ENCODE measurements around the gene VKORC1L1. TPM values are rescaled to one million over a fixed set of nuclear protein-coding genes. Genes with fewer than 3 reads are reported as not detected.
"Not testable (repeated sequence)": the region's sequence is repeated elsewhere in the genome, so short reads cannot be mapped to it uniquely, and the experiment has no call there.

VKORC1L1 gene
- total RNA-seq, 1 experiment from 2014 or later = 23.6 TPM

DNA sequence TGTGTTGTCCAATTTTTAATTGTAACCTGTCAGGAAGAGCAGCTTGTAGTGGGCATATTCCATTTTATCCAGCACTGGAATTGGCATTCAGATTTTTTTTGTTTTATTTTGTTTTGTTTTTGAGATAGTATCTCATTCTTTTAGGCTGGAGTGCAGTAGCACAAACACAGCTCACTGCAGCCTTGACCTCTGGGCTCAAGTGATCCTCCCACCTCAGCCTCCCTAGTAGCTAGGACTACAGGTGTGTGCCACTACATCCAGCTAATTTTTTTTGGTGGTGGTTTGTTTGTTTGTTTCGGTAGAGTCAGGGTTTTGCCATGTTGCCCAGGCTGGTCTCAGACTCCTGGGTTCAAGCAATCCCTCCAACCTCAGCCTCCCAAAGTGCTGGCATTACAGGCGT is 64.4 kb downstream of the VKORC1L1 start:
- Histone ChIP-seq H4K20me1 (ENCODE audit: insufficient read depth, low read depth, low read length) (no peaks in the 10 kb centered on the region), H3K4me3 (ENCODE audit: low read length) (no peak overlapping the region), H3K79me2 (ENCODE audit: low read length) (peaks cover 96% of the 10 kb centered on the region), H2AFZ (ENCODE audit: low read length) (no peak overlapping the region), H3K9me3 (ENCODE audit: low read length) (no peaks in the 10 kb centered on the region), H3K9me2 (replicated peaks; ENCODE audit: insufficient read depth, low read length) (no peaks in the 10 kb centered on the region), H3K36me3 (ENCODE audit: insufficient read depth, low read length) (peaks cover 8% of the 10 kb centered on the region; the same call in 1 of the 2 replicates), H3K4me1 (ENCODE audit: low read length) (peaks cover 17% of the 10 kb centered on the region), H3K9ac (ENCODE audit: low read length) (no peak overlapping the region), H3K27me3 (ENCODE audit: low read length) (no peaks in the 10 kb centered on the region), H3K4me2 (ENCODE audit: low read depth, low read length, poor library complexity, severe bottlenecking) (no peak overlapping the region), H3K27ac (ENCODE audit: low read length) (no peak overlapping the region)
- no peak for DNase-seq

DNA sequence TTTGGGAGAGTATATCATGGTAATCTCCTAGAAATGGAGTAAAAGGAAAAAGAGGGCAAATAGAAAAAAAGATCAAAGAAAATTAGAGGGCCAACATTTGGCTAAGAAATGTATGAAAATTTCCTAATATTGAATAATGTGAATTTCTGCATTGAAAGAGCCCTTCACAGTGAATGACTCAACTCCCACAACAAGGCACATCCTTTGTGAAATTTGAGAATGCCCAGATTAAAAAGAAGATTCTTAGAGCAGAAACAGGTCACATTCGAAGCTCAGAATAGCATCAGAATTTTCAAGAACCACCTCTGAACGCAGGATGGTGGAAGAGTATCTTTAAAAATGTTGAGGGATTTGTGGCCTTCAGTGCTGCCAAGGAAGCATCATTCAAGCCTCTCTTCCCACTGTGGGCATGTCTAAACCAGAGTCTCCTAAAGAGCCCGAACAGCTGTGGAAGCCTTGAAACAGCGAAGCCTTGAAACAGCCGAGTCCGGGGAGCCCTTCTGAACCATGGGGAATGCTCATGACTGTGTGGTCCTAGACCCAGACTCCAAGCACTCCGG is 65.5 kb downstream of the VKORC1L1 start:
- Histone ChIP-seq H3K4me2 (ENCODE audit: low read depth, low read length, poor library complexity, severe bottlenecking) (no peak overlapping the region), H3K27ac (ENCODE audit: low read length) (no peak overlapping the region), H3K36me3 (ENCODE audit: insufficient read depth, low read length) (peaks cover 8% of the 10 kb centered on the region; the same call in 1 of the 2 replicates), H3K4me1 (ENCODE audit: low read length) (peaks cover 19% of the 10 kb centered on the region), H4K20me1 (ENCODE audit: insufficient read depth, low read depth, low read length) (no peaks in the 10 kb centered on the region), H3K9ac (ENCODE audit: low read length) (no peak overlapping the region), H2AFZ (ENCODE audit: low read length) (no peak overlapping the region), H3K79me2 (ENCODE audit: low read length) (peaks cover 87% of the 10 kb centered on the region), H3K9me2 (replicated peaks; ENCODE audit: insufficient read depth, low read length) (no peaks in the 10 kb centered on the region), H3K27me3 (ENCODE audit: low read length) (no peaks in the 10 kb centered on the region), H3K4me3 (ENCODE audit: low read length) (no peak overlapping the region), H3K9me3 (ENCODE audit: low read length) (no peaks in the 10 kb centered on the region)
- no peak for DNase-seq

DNA sequence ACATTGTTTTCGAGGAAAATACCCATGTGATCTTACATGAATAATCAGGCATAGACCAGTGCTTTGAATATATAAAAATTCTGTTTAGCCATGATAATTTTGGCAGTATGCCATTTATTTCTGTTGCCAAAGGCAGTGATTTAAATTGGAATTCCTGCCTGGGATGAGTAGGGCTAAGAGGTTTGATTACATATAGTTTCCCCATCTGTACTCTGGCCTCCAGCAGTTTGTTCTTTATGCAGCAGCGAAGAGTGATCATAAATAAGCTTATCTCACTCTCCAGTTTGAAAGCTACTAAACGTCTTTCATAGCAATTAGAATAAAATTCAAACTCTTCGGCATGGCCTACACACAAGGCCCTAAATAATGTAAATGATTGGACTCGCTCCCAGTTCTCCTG is 72.9 kb downstream of the VKORC1L1 start:
- not testable (repeated sequence) for H3K9ac ChIP-seq (ENCODE audit: low read length); H3K9me3 ChIP-seq (ENCODE audit: low read length); H3K9me2 ChIP-seq (replicated peaks; ENCODE audit: insufficient read depth, low read length); H4K20me1 ChIP-seq (ENCODE audit: insufficient read depth, low read depth, low read length); H3K4me2 ChIP-seq (ENCODE audit: low read depth, low read length, poor library complexity, severe bottlenecking); H3K27ac ChIP-seq (ENCODE audit: low read length); H3K4me3 ChIP-seq (ENCODE audit: low read length); H3K27me3 ChIP-seq (ENCODE audit: low read length); H3K36me3 ChIP-seq (ENCODE audit: insufficient read depth, low read length); DNase-seq; H2AFZ ChIP-seq (ENCODE audit: low read length)
- Histone ChIP-seq H3K79me2 (ENCODE audit: low read length) (peaks cover 45% of the 10 kb centered on the region), H3K4me1 (ENCODE audit: low read length) (peaks cover 10% of the 10 kb centered on the region)

DNA sequence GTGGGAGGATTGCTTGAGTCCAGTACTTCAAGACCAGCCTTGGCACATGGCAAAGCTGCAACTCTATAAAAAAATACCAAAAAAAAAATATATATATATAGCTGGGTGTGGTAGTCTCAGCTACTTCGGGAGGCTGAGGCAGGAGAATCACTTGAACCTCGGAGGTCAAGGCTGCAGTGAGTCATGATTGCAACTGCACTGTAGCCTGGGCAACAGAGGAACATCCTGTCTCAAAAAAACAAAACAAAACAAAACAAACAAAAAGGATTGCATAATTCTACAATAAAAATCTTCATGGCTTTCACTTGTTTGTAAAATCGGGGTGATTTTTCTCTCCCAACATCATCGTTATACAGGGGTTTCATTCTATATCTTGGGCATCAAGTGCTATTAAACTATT is 74.0 kb downstream of the VKORC1L1 start:
- Histone ChIP-seq H3K9me3 (ENCODE audit: low read length) (no peaks in the 10 kb centered on the region), H2AFZ (ENCODE audit: low read length) (no peak overlapping the region), H3K4me3 (ENCODE audit: low read length) (no peak overlapping the region), H3K4me2 (ENCODE audit: low read depth, low read length, poor library complexity, severe bottlenecking) (no peak overlapping the region), H4K20me1 (ENCODE audit: insufficient read depth, low read depth, low read length) (no peaks in the 10 kb centered on the region), H3K9ac (ENCODE audit: low read length) (no peak overlapping the region), H3K4me1 (ENCODE audit: low read length) (peaks cover 6% of the 10 kb centered on the region), H3K36me3 (ENCODE audit: insufficient read depth, low read length) (no peaks in the 10 kb centered on the region), H3K27ac (ENCODE audit: low read length) (no peak overlapping the region), H3K9me2 (replicated peaks; ENCODE audit: insufficient read depth, low read length) (no peaks in the 10 kb centered on the region), H3K27me3 (ENCODE audit: low read length) (no peaks in the 10 kb centered on the region), H3K79me2 (ENCODE audit: low read length) (peaks cover 38% of the 10 kb centered on the region)
- DNase-seq = no peak

DNA sequence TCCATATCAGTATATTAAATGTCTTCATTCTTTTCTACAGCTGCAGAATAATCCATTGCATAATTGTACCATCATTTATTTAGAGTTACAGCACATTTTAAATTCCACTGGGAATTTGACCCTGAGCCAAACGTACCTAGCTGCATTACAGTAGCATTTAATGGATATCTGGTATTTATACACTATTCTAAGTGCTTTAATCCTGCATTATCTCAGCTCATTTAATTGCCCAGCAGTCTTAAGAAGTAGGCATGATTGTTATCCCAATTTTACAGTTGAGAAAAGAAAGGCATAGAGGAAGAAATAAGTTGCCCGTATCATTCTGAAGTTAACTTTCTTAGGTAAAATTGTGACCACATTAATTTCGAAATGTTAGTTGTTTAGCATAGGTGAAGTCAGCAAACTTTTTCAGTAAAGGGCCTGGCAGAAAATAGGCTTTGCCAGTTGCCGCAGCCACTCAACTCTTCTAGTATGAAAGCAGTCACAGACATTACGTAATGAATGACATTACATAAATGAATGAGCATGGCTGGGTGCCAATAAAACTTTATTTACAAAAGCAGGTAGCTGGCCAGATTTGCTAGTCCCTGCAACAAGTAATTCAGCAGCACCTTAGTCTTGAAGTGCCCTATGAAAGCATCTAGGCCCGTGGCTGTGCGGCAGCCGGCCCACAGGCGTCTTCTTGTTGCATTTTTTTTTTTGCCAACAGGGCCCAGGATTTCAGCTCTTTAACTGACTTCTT is 79.1 kb downstream of the VKORC1L1 start:
- H3K4me1 ChIP-seq (ENCODE audit: low read length) = no peaks in the 10 kb centered on the region
- H3K4me2 ChIP-seq (ENCODE audit: low read depth, low read length, poor library complexity, severe bottlenecking) = no peak overlapping the region
- no peak overlapping the region for H3K4me3 ChIP-seq (ENCODE audit: low read length)
- H2AFZ ChIP-seq (ENCODE audit: low read length) = no peak overlapping the region
- no peaks in the 10 kb centered on the region for H3K9me3 ChIP-seq (ENCODE audit: low read length)
- no peaks in the 10 kb centered on the region for H3K9me2 ChIP-seq (replicated peaks; ENCODE audit: insufficient read depth, low read length)
- H3K36me3 ChIP-seq (ENCODE audit: insufficient read depth, low read length) = peaks cover 5% of the 10 kb centered on the region; the same call in 1 of the 2 replicates
- no peak for DNase-seq
- H3K27me3 ChIP-seq (ENCODE audit: low read length) = no peaks in the 10 kb centered on the region
- no peaks in the 10 kb centered on the region for H4K20me1 ChIP-seq (ENCODE audit: insufficient read depth, low read depth, low read length)
- H3K27ac ChIP-seq (ENCODE audit: low read length) = no peak overlapping the region
- H3K9ac ChIP-seq (ENCODE audit: low read length) = no peak overlapping the region
- peaks cover 21% of the 10 kb centered on the region; the same call in 1 of the 2 replicates for H3K79me2 ChIP-seq (ENCODE audit: low read length)

DNA sequence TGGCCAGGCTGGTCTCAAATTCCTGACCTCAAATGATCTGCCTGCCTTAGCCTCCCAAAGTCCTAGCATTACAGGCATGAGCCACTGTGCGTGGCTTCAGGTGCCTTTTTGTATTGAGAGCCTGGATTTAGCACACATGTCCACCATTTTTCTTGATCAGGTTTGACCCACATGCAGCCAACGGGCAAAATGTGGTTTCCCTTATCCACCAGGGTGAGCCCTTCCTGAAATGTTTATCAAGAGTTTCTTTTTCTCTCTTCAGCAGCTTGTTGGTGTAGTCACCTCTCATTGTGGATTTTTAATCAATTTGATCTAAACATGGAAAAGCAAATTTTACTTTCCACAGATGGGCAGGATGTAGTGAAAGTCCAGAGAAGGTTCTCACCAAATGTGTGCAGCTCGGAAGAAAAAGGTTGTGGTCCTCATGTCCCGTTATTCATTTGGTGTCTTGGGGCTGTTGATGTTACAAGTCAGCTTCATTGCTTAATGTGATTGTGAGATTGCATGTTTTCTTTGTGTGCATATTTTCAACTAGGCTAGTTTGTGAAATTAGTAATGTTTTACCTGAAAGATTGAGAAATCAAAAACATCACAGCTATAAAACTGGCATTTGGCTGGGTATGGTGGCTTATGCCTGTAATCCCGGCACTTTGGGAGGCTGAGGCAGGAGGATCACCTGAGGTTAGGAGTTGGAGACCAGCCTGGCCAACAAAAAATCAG is 80.3 kb downstream of the VKORC1L1 start:
- H3K9ac ChIP-seq (ENCODE audit: low read length) = no peak overlapping the region
- no peaks in the 10 kb centered on the region for H3K9me3 ChIP-seq (ENCODE audit: low read length)
- no peaks in the 10 kb centered on the region for H4K20me1 ChIP-seq (ENCODE audit: insufficient read depth, low read depth, low read length)
- H2AFZ ChIP-seq (ENCODE audit: low read length) = no peak overlapping the region
- no peaks in the 10 kb centered on the region for H3K9me2 ChIP-seq (replicated peaks; ENCODE audit: insufficient read depth, low read length)
- peaks cover 15% of the 10 kb centered on the region; the same call in 1 of the 2 replicates for H3K79me2 ChIP-seq (ENCODE audit: low read length)
- no peaks in the 10 kb centered on the region for H3K27me3 ChIP-seq (ENCODE audit: low read length)
- H3K36me3 ChIP-seq (ENCODE audit: insufficient read depth, low read length) = peaks cover 5% of the 10 kb centered on the region; the same call in 1 of the 2 replicates
- DNase-seq = no peak
- H3K27ac ChIP-seq (ENCODE audit: low read length) = no peak overlapping the region
- H3K4me1 ChIP-seq (ENCODE audit: low read length) = no peaks in the 10 kb centered on the region
- no peak overlapping the region for H3K4me2 ChIP-seq (ENCODE audit: low read depth, low read length, poor library complexity, severe bottlenecking)
- H3K4me3 ChIP-seq (ENCODE audit: low read length) = no peak overlapping the region

DNA sequence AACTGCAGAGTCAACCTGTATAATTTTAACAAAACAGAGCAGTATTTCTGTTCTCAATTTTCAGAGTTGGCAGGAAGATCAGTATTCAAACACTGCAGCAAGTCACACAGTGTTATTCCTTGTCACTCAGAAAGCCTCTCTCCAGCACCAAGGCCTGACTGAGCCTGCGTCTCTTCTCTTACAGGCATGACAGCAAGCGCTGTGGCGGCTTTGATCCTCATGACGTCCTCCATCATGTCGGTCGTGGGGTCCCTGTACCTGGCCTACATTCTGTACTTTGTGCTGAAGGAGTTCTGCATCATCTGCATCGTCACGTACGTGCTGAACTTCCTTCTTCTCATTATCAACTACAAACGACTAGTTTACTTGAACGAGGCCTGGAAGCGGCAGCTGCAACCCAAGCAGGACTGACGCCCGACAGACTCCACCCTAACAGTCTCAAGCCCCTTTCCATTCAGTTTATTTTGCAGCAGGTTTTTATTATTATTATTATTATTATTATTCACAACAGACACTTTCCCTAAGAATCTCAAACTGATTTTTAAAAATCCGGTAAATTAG is 81.1 kb downstream of the VKORC1L1 start:
- Histone ChIP-seq H3K4me1 (ENCODE audit: low read length) (no peaks in the 10 kb centered on the region), H3K9ac (ENCODE audit: low read length) (no peak overlapping the region), H3K4me3 (ENCODE audit: low read length) (no peak overlapping the region), H3K27me3 (ENCODE audit: low read length) (no peaks in the 10 kb centered on the region), H3K4me2 (ENCODE audit: low read depth, low read length, poor library complexity, severe bottlenecking) (no peak overlapping the region), H3K27ac (ENCODE audit: low read length) (no peak overlapping the region), H4K20me1 (ENCODE audit: insufficient read depth, low read depth, low read length) (no peaks in the 10 kb centered on the region), H3K79me2 (ENCODE audit: low read length) (peaks cover 15% of the 10 kb centered on the region; the same call in 1 of the 2 replicates), H3K9me3 (ENCODE audit: low read length) (no peaks in the 10 kb centered on the region), H3K36me3 (ENCODE audit: insufficient read depth, low read length) (peaks cover 7% of the 10 kb centered on the region), H2AFZ (ENCODE audit: low read length) (no peak overlapping the region), H3K9me2 (replicated peaks; ENCODE audit: insufficient read depth, low read length) (no peaks in the 10 kb centered on the region)
- no peak for DNase-seq

DNA sequence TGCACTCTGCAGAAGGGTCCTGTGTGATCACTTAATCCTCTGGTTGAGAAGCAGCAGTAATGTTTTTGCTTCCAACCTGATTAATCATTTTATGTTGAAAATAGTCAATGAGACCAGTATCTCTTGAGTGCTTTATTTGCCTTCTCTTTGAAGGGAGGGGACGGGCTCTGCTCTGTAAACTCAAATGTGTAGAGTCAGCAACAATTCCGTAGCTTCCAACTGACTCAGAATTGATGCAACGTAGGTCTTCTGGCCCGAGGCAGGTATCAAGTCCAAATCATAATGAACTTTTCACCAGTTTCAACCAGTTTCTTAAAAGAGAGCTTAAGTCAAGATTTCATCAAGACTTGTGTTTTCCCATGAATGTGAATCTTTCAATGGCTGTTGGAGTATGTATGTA is 82.8 kb downstream of the VKORC1L1 start:
- no peak overlapping the region for H3K4me3 ChIP-seq (ENCODE audit: low read length)
- no peaks in the 10 kb centered on the region for H3K4me1 ChIP-seq (ENCODE audit: low read length)
- H3K9ac ChIP-seq (ENCODE audit: low read length) = no peak overlapping the region
- H3K9me3 ChIP-seq (ENCODE audit: low read length) = no peaks in the 10 kb centered on the region
- H4K20me1 ChIP-seq (ENCODE audit: insufficient read depth, low read depth, low read length) = no peaks in the 10 kb centered on the region
- H3K79me2 ChIP-seq (ENCODE audit: low read length) = peaks cover 6% of the 10 kb centered on the region; the same call in 1 of the 2 replicates
- H2AFZ ChIP-seq (ENCODE audit: low read length) = no peak overlapping the region
- H3K9me2 ChIP-seq (replicated peaks; ENCODE audit: insufficient read depth, low read length) = no peaks in the 10 kb centered on the region
- no peaks in the 10 kb centered on the region for H3K27me3 ChIP-seq (ENCODE audit: low read length)
- H3K36me3 ChIP-seq (ENCODE audit: insufficient read depth, low read length) = peaks cover 17% of the 10 kb centered on the region
- H3K4me2 ChIP-seq (ENCODE audit: low read depth, low read length, poor library complexity, severe bottlenecking) = no peak overlapping the region
- no peak for DNase-seq
- H3K27ac ChIP-seq (ENCODE audit: low read length) = no peak overlapping the region
